H9 (cell line): ENCODE results near the gene ZNFX1. TPM values are rescaled to one million over a fixed set of nuclear protein-coding genes. Genes with fewer than 3 reads are reported as not detected.

Experiments
- DNase-seq: peaks from one replicate; pipeline ENCODE4 v3.0.0-alpha.2; 2017
- H2AFZ ChIP-seq: one replicate; pipeline ENCODE4 v1.6.1; 2013; ENCODE audit warnings: mild to moderate bottlenecking, low read length, control low read depth, moderate library complexity
- H2AK5ac ChIP-seq: 2 replicates; pipeline ENCODE4 v1.6.1; 2013; ENCODE audit warnings: low read length, control low read depth, mixed read lengths; ENCODE audit not compliant: insufficient read length
- H2BK120ac ChIP-seq: one replicate; pipeline ENCODE4 v1.6.1; 2013; ENCODE audit warnings: low read depth, mild to moderate bottlenecking, low read length, control low read depth, inconsistent platforms; ENCODE audit not compliant: poor library complexity, severe bottlenecking
- H2BK12ac ChIP-seq: 2 replicates; pipeline ENCODE4 v1.6.1; 2013; ENCODE audit warnings: low read length, control low read depth, mixed read lengths, low read depth; ENCODE audit not compliant: insufficient read length
- H2BK15ac ChIP-seq: 2 replicates; pipeline ENCODE4 v1.6.1; 2013; ENCODE audit warnings: low read depth, low read length, control low read depth
- H2BK20ac ChIP-seq: one replicate; pipeline ENCODE4 v1.6.1; 2013; ENCODE audit warnings: low read depth, mild to moderate bottlenecking, low read length, control low read depth, inconsistent platforms; ENCODE audit not compliant: poor library complexity, severe bottlenecking
- H2BK5ac ChIP-seq: 2 replicates; pipeline ENCODE4 v1.6.1; 2013; ENCODE audit warnings: low read length, control low read depth, mixed read lengths; ENCODE audit not compliant: insufficient read length
- H3K14ac ChIP-seq: 2 replicates; pipeline ENCODE4 v1.6.1; 2013; ENCODE audit warnings: low read length, control low read depth; ENCODE audit not compliant: insufficient read depth
- H3K18ac ChIP-seq: 2 replicates; pipeline ENCODE4 v1.6.1; 2013; ENCODE audit warnings: low read depth, mild to moderate bottlenecking, mixed read lengths, low read length, control low read depth; ENCODE audit not compliant: insufficient read length
- H3K23ac ChIP-seq: 2 replicates; pipeline ENCODE4 v1.6.1; 2013; ENCODE audit warnings: low read length, control low read depth, mixed read lengths, low read depth; ENCODE audit not compliant: insufficient read length
- H3K23me2 ChIP-seq: 2 replicates; pipeline ENCODE4 v1.6.1; 2013; ENCODE audit warnings: low read depth, mild to moderate bottlenecking, mixed read lengths, low read length, control low read depth; ENCODE audit not compliant: insufficient read length, poor library complexity, severe bottlenecking
- H3K27ac ChIP-seq: 2 replicates; pipeline ENCODE4 v1.5.1; 2013; ENCODE audit warnings: low read length, control low read depth, mixed read lengths, low read depth; ENCODE audit not compliant: insufficient read length
- H3K27me3 ChIP-seq: 2 replicates; pipeline ENCODE4 v1.6.1; 2013; ENCODE audit warnings: low read length, control low read depth, inconsistent platforms; ENCODE audit not compliant: insufficient read depth
- H3K4ac ChIP-seq: 2 replicates; pipeline ENCODE4 v1.6.1; 2013; ENCODE audit warnings: low read depth, mild to moderate bottlenecking, control low read depth, inconsistent platforms, low read length, moderate library complexity
- H3K4me1 ChIP-seq: 2 replicates; pipeline ENCODE4 v1.6.1; 2013; ENCODE audit warnings: low read length, control low read depth, inconsistent platforms; ENCODE audit not compliant: insufficient read depth
- H3K4me2 ChIP-seq: 2 replicates; pipeline ENCODE4 v1.6.1; 2013; ENCODE audit warnings: low read length, control low read depth, mixed read lengths; ENCODE audit not compliant: insufficient read length, insufficient read depth
- H3K56ac ChIP-seq: 2 replicates; pipeline ENCODE4 v1.6.1; 2013; ENCODE audit warnings: low read depth, mild to moderate bottlenecking, mixed read lengths, low read length, control low read depth; ENCODE audit not compliant: insufficient read length
- H3K79me1 ChIP-seq: 2 replicates; pipeline ENCODE4 v1.6.1; 2013; ENCODE audit warnings: low read depth, mild to moderate bottlenecking, moderate library complexity, low read length, control low read depth, inconsistent platforms; ENCODE audit not compliant: insufficient read depth, poor library complexity, severe bottlenecking
- H3K79me2 ChIP-seq: 2 replicates; pipeline ENCODE4 v1.6.1; 2013; ENCODE audit warnings: low read length, control low read depth, inconsistent platforms; ENCODE audit not compliant: insufficient read depth
- H3K9ac ChIP-seq: 2 replicates; pipeline ENCODE4 v1.6.1; 2013; ENCODE audit warnings: low read length, control low read depth, mixed read lengths; ENCODE audit not compliant: insufficient read length; ENCODE audit errors: extremely low read depth
- H3K9me3 ChIP-seq: one replicate; pipeline ENCODE4 v1.6.1; 2013; ENCODE audit warnings: low read depth, low read length, inconsistent platforms; ENCODE audit not compliant: control insufficient read depth
- H3T11ph ChIP-seq: one replicate; pipeline ENCODE4 v1.6.1; 2013; ENCODE audit warnings: mild to moderate bottlenecking, low read length, control low read depth, inconsistent platforms
- H4K20me1 ChIP-seq: one replicate; pipeline ENCODE4 v1.6.1; 2013; ENCODE audit not compliant: control insufficient read depth, insufficient read length, insufficient read depth
- H4K5ac ChIP-seq: 2 replicates; pipeline ENCODE4 v1.6.1; 2013; ENCODE audit warnings: low read depth, mild to moderate bottlenecking, mixed read lengths, low read length, control low read depth; ENCODE audit not compliant: insufficient read length
- H4K8ac ChIP-seq: replicated peaks from 2 replicates; pipeline ENCODE4 v1.6.1; 2013; ENCODE audit warnings: low read length, control low read depth, mixed read lengths, low read depth; ENCODE audit not compliant: insufficient read length
- H4K91ac ChIP-seq: 2 replicates; pipeline ENCODE4 v1.6.1; 2013; ENCODE audit warnings: low read depth, mild to moderate bottlenecking, moderate library complexity, mixed read lengths, low read length, control low read depth; ENCODE audit not compliant: insufficient read length
- H3K27ac Mint-ChIP-seq, 3 experiments: 2 replicates in 2 of 3; 3 replicates in 1 of 3; pipeline ENCODE4 v1.8.0; 2020 to 2021; ENCODE audit warnings: mixed read lengths in 3 of 3, mild to moderate bottlenecking in 1 of 3, moderate library complexity in 1 of 3
- H3K27me3 Mint-ChIP-seq: 2 replicates; pipeline ENCODE4 v1.8.0; 2021; ENCODE audit warnings: low read depth, mild to moderate bottlenecking, moderate library complexity, mixed read lengths
- H3K36me3 Mint-ChIP-seq, 3 experiments: 2 replicates in 2 of 3; 3 replicates in 1 of 3; pipeline ENCODE4 v1.8.0; 2020 to 2021; ENCODE audit warnings: low read depth in 3 of 3, mixed read lengths in 3 of 3; ENCODE audit not compliant: insufficient read depth in 1 of 3
- H3K4me1 Mint-ChIP-seq, 2 experiments: 2 replicates each; pipeline ENCODE4 v1.8.0; 2020; ENCODE audit warnings: mixed read lengths in 2 of 2
- H3K4me3 Mint-ChIP-seq, 2 experiments: 2 replicates in 1 of 2; 3 replicates in 1 of 2; pipeline ENCODE4 v1.8.0; 2020 to 2021; ENCODE audit warnings: mild to moderate bottlenecking in 2 of 2, mixed read lengths in 2 of 2, moderate library complexity in 1 of 2
- H3K9me3 Mint-ChIP-seq, 2 experiments: 2 replicates in 1 of 2; 3 replicates in 1 of 2; pipeline ENCODE4 v1.8.0; 2020; ENCODE audit warnings: mild to moderate bottlenecking in 2 of 2, mixed read lengths in 2 of 2, moderate library complexity in 1 of 2
- CTCF ChIP-seq: fragments of 200-600 bp; sonication (generic); conservative IDR thresholded peaks from 3 replicates; pipeline ENCODE4 v1.8.0; 2021; ENCODE audit warnings: antibody characterized with exemption, mild to moderate bottlenecking
- WGBS: extraction: QIAGEN DNeasy Blood & Tissue Kit; methylation state at CpG from one replicate; pipeline ENCODE4 v1.1.7; 2013; ENCODE audit warnings: missing lambda C conversion rate, low lambda C conversion rate, mixed read lengths; ENCODE audit not compliant: insufficient read length; ENCODE audit errors: extremely low coverage; 5-methylcytosine and 5-hydroxymethylcytosine counted together
- total RNA-seq: library from RNA; stranded (reverse); gene quantifications from 2 replicates; pipeline ENCODE4 v1.2.1, GENCODE V29; 2021

Gene ZNFX1
- total RNA-seq, 1 experiment from 2014 or later, result 13.3 TPM

- Histone ChIP-seq H2AK5ac (no peak overlapping the region), H3K4me2 (peak overlapping the region; percentile 100), H3K18ac (no peak overlapping the region), H3K4me1 (no peaks in the 10 kb centered on the region), H4K91ac (no peak overlapping the region), H2BK12ac (no peak overlapping the region), H4K5ac (no peak overlapping the region), H2BK15ac (no peak overlapping the region), H2BK5ac (no peak overlapping the region), H3K27me3 (no peaks in the 10 kb centered on the region), H3K23me2 (peaks cover 32% of the 10 kb centered on the region), H3K56ac (no peak overlapping the region), H2AFZ (no peak overlapping the region), H3K23ac (no peak overlapping the region), H2BK120ac (no peak overlapping the region), H3K27ac (peak overlapping the region; percentile 51), H3K79me2 (peaks cover 68% of the 10 kb centered on the region), H4K20me1 (no peaks in the 10 kb centered on the region), H3T11ph (no peak overlapping the region), H3K9ac (peak overlapping the region; percentile 99), H2BK20ac (no peak overlapping the region), H3K79me1 (no peaks in the 10 kb centered on the region), H3K9me3 (no peaks in the 10 kb centered on the region), H4K8ac (no peak overlapping the region), H3K4ac (no peak overlapping the region), H3K14ac (no peak overlapping the region)
- peaks cover 19% of the 10 kb centered on the region for H3K27me3 Mint-ChIP-seq
- WGBS, result no CpG with 5 or more reads among the region's 9 CpGs
- no peak for DNase-seq
- TF ChIP-seq CTCF, result no peak
- H3K4me3 Mint-ChIP-seq, result peak overlapping the region; percentile 99
- H3K27ac Mint-ChIP-seq, result peak overlapping the region; percentile 82 to 99 (median 97)
- H3K4me1 Mint-ChIP-seq, result peaks cover 67 to 80% of the 10 kb centered on the region in 2 experiments
- H3K36me3 Mint-ChIP-seq, result peaks cover 96 to 100% (median 100%) of the 10 kb centered on the region in 3 experiments
- H3K9me3 Mint-ChIP-seq, result peaks cover 24 to 36% of the 10 kb centered on the region in 2 experiments
Observed at GRCh38 chr20:49283176-49283702, 5.4 kb upstream of the ZNFX1 start.
